ENCODE measurements around the gene CCDC8.
"Not testable (repeated sequence)": the region's sequence is repeated elsewhere in the genome, so short reads cannot be mapped to it uniquely, and the experiment has no call there.

CCDC8 gene

GRCh38 chr19:46413262-46414031, at the start of gene CCDC8:
Gene CCDC8 (minus strand): TSS chr19:46413564. CDS start chr19:46412810, 754 bp downstream.
- peak; percentile 72 for DNase-seq (ENCODE audit: low spot score)

GRCh38 chr19:46461537-46461936, 48.2 kb upstream of the CCDC8 start:
- DNase-seq (ENCODE audit: low spot score): no peak

DNA sequence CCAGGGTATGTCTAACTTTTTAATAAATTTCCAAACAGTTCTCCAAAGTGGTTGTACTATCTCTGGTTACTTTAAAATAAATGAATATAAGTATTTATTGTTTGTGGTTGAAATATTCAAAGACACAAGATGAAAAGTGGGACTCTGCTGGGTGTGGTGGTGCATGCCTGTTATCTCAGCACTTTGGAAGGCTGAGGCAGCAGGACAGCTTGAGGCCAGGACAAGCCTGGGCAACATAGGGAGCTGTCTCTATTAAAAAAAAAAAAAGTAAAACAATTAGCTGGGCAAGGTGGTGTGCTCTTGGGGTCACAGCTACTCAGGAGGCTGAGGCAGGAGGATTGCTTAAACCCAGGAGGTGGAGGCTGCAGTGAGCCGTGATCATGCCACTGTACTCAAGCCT, 47.6 kb upstream of the CCDC8 start:
- no peak for DNase-seq (ENCODE audit: low spot score)

GRCh38 chr19:46460055-46460454, 46.7 kb upstream of the CCDC8 start:
- DNase-seq (ENCODE audit: low spot score): no peak

- no peak for DNase-seq (ENCODE audit: low spot score)
These were observed 43.6 kb upstream of the CCDC8 start for GRCh38 chr19:46456930-46457329.

DNA sequence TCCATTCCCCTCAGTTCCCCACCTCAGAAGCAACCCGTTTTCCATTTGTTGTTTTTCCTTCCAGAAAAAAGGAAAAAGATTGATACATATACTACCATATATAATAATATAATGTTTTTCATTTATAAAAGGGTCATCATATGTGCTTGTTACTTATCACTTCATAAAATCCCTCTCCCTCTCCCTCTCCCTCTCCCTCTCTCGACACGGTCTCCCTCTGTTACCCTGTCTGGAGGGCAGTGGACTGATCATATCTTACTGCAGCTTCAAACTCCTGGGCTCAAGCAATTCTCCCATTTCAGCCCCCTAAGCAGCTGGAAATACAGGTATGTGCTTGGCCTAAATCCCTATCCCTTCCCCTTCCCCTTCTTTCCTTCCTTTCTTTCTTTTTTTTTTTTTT, 40.9 kb upstream of the CCDC8 start:
- no peak for DNase-seq (ENCODE audit: low spot score)

DNA sequence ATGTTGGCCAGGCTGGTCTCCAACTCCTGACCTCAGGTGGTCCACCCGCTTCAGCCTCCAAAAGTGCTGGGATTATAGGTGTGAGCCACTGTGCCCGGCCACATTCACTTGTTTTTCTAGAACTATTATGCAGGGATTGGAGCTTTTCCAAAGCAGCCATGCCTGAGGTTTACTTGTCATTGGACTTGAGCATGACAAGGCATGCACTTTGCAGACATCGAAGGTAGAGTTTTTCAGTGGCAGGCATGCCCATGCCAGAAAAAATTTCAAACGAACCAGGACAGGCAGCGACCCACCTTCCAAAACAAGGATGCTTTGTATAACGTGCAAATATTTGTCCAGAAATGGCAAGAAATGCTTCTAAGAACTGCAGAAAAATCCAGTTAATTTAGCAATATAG, 40.3 kb upstream of the CCDC8 start:
- no peak for DNase-seq (ENCODE audit: low spot score)

DNA sequence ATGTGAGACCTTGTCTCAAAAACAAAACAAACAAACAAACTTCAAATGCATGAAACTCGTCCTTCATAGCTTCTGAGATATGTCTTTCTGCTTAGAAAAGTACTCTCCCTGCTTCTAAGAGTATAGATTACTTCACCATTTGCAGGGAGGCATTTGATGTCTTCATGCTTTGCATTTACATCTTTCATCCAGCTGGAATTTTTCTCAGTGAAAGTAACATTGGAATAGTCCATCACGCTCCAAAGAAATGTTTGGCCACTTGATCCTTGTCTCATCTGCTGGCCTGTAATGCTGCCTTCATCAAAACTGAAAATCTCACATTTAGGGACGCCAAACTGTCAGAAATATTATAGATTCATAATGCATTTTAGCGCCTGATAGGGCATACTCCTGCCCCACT, 38.8 kb upstream of the CCDC8 start:
- no peak for DNase-seq (ENCODE audit: low spot score)

DNA sequence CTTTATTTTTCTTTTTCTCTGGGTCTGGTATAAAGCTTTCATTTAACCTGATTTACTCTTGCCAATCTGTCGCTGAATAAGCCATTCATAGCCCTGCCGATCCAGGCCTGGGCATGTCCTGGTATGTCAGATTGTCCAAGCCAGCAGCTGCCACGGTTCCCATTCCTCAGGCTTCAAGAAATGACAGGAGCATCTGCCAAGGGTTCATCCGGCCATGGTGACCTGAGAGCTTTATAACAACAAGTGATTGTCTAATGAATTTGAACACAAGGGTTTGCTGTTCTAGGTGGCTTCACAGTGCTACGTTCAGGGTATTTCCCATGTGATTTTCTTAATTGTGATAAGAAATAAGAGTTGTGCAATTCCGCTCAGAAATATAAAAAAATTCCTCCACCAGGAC, 38.0 kb upstream of the CCDC8 start:
- DNase-seq (ENCODE audit: low spot score): no peak

- DNase-seq (ENCODE audit: low spot score): no peak
These were observed 37.4 kb upstream of the CCDC8 start for GRCh38 chr19:46450737-46451136.

DNA sequence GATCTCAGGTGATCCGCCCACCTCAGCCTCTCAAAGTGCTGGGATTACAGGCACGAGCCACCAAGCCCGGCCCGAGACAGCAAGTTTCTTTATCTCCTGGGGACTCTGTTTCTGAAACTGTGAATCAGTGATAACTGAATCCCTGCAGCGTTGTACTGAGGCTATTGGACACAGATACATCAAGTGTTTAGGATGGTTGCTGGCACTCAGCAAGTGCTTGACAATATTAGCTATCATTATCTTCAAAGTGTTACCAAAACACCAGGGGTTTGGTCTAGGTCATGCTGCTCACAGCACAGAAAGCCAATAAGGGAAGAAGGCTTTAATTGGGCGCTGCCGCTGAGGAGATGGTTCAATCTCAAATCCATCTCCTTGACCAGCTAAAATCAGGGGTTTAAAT, 35.9 kb upstream of the CCDC8 start:
- no peak for DNase-seq (ENCODE audit: low spot score)

- DNase-seq (ENCODE audit: low spot score): no peak
These were observed 35.2 kb upstream of the CCDC8 start for GRCh38 chr19:46448601-46449000.

DNA sequence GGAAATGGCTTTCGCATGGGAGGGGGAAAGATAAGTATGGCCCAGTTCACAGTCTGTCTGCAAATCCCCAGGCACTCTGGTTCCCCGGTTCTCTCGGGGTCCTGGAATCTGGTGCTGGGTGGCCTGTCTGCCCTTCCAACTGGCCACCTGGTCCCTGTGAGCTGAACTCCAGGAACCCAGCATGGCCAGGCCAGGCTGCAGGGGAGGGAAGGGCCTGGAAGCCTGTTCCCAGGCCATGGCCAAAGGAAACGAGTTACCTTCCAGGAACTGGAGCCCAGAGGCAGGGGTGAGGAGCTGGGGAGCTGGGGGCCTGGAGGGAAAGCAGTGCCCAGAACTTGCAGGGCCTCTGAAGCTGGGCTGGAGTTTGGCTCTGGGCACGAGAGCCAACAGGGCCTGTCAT, 34.5 kb upstream of the CCDC8 start:
- no peak for DNase-seq (ENCODE audit: low spot score)

- no peak for DNase-seq (ENCODE audit: low spot score)
These were observed 33.6 kb upstream of the CCDC8 start for GRCh38 chr19:46447006-46447405.

DNA sequence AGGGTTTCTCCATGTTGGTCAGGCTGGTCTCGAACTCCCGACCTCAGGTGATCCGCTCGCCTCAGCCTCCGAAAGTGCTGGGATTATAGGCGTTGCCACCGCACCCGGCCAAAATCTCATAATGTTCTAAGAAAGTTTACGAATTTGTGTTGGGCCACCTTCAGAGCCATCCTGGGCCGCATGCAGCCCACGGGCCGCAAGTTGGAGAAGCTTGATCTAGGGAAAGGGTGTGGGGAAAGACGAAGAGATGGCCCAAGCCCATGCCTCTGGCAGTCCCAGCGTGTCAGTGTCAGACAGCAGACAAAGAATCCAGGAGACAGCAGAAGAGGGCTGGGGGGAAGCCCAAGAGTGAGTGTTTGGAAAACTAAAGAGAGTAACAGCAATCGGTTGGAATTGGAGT, 32.7 kb upstream of the CCDC8 start:
- DNase-seq (ENCODE audit: low spot score): no peak

DNA sequence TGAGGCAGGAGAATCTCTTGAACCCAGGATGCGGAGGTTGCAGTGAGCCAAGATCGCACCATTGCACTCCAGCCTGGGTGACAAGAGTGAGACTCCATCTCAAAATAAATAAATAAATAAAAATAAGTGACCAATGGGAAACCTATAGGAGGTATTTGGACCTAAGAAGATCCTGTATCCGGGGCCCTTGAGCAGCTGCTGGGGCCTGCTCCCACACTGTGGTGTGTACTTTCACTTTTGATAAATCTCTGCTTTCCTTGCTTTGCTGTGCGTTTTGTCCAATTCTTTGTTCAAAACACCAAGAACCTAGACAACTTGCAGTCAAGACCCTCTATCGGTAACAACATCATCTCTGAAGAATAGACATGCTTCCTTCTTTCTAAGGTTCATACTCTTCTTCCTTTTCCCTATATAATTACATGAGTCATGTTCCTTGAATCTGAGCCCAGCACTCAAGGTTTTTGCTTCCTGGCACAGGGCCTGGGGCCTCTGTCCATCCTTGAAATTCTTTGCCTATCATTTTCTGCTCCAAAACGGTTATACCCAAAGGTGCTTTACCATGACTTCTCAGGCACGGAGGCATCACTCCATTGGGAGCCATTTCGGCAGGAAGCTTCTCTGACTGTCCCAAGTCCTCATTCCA, 29.6 kb upstream of the CCDC8 start:
- DNase-seq (ENCODE audit: low spot score): no peak

DNA sequence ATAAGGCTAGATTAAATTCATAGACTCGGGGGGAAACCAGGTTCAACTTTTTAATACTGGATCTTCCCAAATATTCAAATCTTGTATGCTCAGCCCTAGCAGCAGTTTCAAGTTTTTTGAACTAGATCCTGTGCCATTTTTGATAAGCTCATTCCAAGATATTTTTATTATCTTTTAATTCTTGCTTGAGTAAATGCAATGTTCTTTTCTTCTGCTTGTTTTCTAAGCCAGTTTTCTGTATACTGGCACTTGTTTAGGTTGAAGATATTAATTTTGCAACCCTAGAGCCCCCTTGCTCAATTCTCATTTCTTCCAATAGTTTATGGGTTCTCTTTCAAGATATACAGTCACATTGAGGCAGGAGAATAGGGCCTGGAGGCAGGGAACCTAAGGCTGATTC, 28.5 kb upstream of the CCDC8 start:
- no peak for DNase-seq (ENCODE audit: low spot score)

DNA sequence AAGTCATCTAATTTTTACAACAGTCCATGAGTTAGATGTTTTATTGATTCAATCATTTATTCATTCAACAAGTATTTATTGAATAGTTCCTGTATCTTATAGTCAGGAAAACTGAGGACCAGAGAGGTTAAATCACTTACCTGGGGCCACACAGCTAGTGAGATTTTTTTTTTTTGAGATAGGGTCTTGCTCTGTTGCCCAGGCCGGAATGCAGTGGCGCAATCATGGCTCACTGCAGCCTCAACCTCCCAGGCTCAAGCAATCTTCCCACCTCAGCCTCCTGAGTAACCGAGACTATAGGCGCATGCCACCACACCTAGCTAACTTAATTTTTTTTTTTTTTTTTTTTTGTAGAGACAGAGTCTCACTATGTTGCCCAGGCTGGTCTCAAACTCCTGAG, 22.3 kb upstream of the CCDC8 start:
- not testable (repeated sequence) for DNase-seq (ENCODE audit: low spot score)

- no peak for DNase-seq (ENCODE audit: low spot score)
These were observed 21.6 kb upstream of the CCDC8 start for GRCh38 chr19:46435009-46435408.

GRCh38 chr19:46433470-46433869, 20.1 kb upstream of the CCDC8 start:
- DNase-seq (ENCODE audit: low spot score): not testable (repeated sequence)

GRCh38 chr19:46431824-46432223, 18.5 kb upstream of the CCDC8 start:
- no peak for DNase-seq (ENCODE audit: low spot score)

DNA sequence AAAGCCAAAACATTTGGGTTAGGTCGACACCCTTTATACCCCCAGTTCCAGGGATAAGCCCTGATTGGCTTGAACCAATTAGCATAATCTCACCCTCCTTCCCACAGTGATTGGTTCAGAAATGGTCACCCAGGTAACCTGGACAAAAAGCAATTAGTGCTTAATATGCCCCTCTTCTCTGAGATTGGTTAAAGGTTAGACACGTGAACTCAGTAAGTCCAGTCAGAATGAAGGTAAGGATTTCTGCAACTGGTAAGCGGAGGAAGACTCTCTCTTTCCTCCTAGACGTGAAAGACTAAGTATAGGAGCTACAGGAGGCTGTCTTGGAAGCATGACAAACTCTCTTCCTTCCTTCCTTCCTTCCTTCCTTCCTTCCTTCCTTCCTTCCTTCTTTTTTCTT, 16.6 kb upstream of the CCDC8 start:
- DNase-seq (ENCODE audit: low spot score): no peak

GRCh38 chr19:46428239-46429135, 15.1 kb upstream of the CCDC8 start, which contains the start of gene PNMA8C:
Gene PNMA8C (minus strand): TSS chr19:46428936. CDS start chr19:46428359, 577 bp downstream.
- DNase-seq (ENCODE audit: low spot score): no peak

Measured in D341Med (cell line).